ENCODE measurements around the gene ARL8B.

ARL8B gene

GRCh38 chr3:5122030-5122740 lies at the start of gene ARL8B:
ARL8B (plus strand) TSS chr3:5122292; CDS start chr3:5122466, 174 bp downstream.
- TF ChIP-seq RARB (CRISPR knock-in tag; IDR thresholded peaks at IDR 0.05) (no peak), ZNF8 (CRISPR knock-in tag; IDR thresholded peaks at IDR 0.05) (0 out of 2 replicates have a peak, but pooled peaks have one; percentile 7)

GRCh38 chr3:5073374-5074085 lies 48.6 kb upstream of the ARL8B start:
- TF ChIP-seq RARB (CRISPR knock-in tag; IDR thresholded peaks at IDR 0.05), result no peak
- no peak for TF ChIP-seq BACH2 (CRISPR knock-in tag; IDR thresholded peaks at IDR 0.05; ENCODE audit: borderline replicate concordance)
- no peak for TF ChIP-seq ZNF565 (CRISPR knock-in tag; conservative IDR thresholded peaks at IDR 0.05; ENCODE audit: low read depth)
- no peak for TF ChIP-seq ZNF8 (CRISPR knock-in tag; IDR thresholded peaks at IDR 0.05)
- no peak for TF ChIP-seq PPARA (CRISPR knock-in tag; IDR thresholded peaks at IDR 0.05; ENCODE audit: borderline replicate concordance)
- TF ChIP-seq ZFP3 (CRISPR knock-in tag; IDR thresholded peaks at IDR 0.05), result no peak
- TF ChIP-seq TSHZ2 (CRISPR knock-in tag; IDR thresholded peaks at IDR 0.05), result no peak
- no peak for TF ChIP-seq ISL1 (CRISPR knock-in tag; IDR thresholded peaks at IDR 0.05)
- no peak for TF ChIP-seq ZC3H10 (CRISPR knock-in tag; IDR thresholded peaks at IDR 0.05)
- TF ChIP-seq CREB5 (CRISPR knock-in tag; IDR thresholded peaks at IDR 0.05; ENCODE audit: low read depth), result no peak
- TF ChIP-seq ARNTL (CRISPR knock-in tag; IDR thresholded peaks at IDR 0.05; ENCODE audit: borderline replicate concordance, low read depth), result no peak
- no peak for TF ChIP-seq CSRNP3 (CRISPR knock-in tag; IDR thresholded peaks at IDR 0.05)
- no peak for TF ChIP-seq CSDC2 (CRISPR knock-in tag; IDR thresholded peaks at IDR 0.05)
- no peak for TF ChIP-seq POU6F1 (CRISPR knock-in tag; IDR thresholded peaks at IDR 0.05; ENCODE audit: borderline replicate concordance, low read depth)
- no peak for TF ChIP-seq ESRRG (CRISPR knock-in tag; IDR thresholded peaks at IDR 0.05)
- TF ChIP-seq TCF4 (CRISPR knock-in tag; IDR thresholded peaks at IDR 0.05; ENCODE audit: borderline replicate concordance), result no peak
- TF ChIP-seq PATZ1 (CRISPR knock-in tag; IDR thresholded peaks at IDR 0.05; ENCODE audit: borderline replicate concordance), result no peak
- TF ChIP-seq SNAI2 (CRISPR knock-in tag; IDR thresholded peaks at IDR 0.05), result no peak
- no peak for TF ChIP-seq TOX (CRISPR knock-in tag; IDR thresholded peaks at IDR 0.05; ENCODE audit: borderline replicate concordance)
- TF ChIP-seq OSR1 (CRISPR knock-in tag; IDR thresholded peaks at IDR 0.05), result no peak
- ATAC-seq, result no peak

More at GRCh38 chr3:5122030-5122740, at the start of gene ARL8B:
- peak; percentile 98 for ATAC-seq

- no peak for ATAC-seq
These were observed 43.9 kb upstream of the ARL8B start for GRCh38 chr3:5078151-5078550.

More at GRCh38 chr3:5078151-5078550, 43.9 kb upstream of the ARL8B start:
- TF ChIP-seq TCF4 (CRISPR knock-in tag; IDR thresholded peaks at IDR 0.05; ENCODE audit: borderline replicate concordance) (no peak), PPARA (CRISPR knock-in tag; IDR thresholded peaks at IDR 0.05; ENCODE audit: borderline replicate concordance) (no peak), CREB5 (CRISPR knock-in tag; IDR thresholded peaks at IDR 0.05; ENCODE audit: low read depth) (no peak), ARNTL (CRISPR knock-in tag; IDR thresholded peaks at IDR 0.05; ENCODE audit: borderline replicate concordance, low read depth) (no peak), POU6F1 (CRISPR knock-in tag; IDR thresholded peaks at IDR 0.05; ENCODE audit: borderline replicate concordance, low read depth) (no peak)
